GM12874 (cell line): ENCODE measurements around the gene SUN5.

Experiments
- TF ChIP-seq, protein P1 (sequence below): IDR thresholded peaks from 2 replicates; pipeline ENCODE4 v1.5.1; 2011; ENCODE audit warnings: low read depth, mild to moderate bottlenecking, control low read depth, low read length, moderate library complexity; ENCODE audit not compliant: insufficient read depth

Gene SUN5

GRCh38 chr20:32962053-32962452 is 42.2 kb downstream of the SUN5 start:
- TF ChIP-seq, protein P1, sequence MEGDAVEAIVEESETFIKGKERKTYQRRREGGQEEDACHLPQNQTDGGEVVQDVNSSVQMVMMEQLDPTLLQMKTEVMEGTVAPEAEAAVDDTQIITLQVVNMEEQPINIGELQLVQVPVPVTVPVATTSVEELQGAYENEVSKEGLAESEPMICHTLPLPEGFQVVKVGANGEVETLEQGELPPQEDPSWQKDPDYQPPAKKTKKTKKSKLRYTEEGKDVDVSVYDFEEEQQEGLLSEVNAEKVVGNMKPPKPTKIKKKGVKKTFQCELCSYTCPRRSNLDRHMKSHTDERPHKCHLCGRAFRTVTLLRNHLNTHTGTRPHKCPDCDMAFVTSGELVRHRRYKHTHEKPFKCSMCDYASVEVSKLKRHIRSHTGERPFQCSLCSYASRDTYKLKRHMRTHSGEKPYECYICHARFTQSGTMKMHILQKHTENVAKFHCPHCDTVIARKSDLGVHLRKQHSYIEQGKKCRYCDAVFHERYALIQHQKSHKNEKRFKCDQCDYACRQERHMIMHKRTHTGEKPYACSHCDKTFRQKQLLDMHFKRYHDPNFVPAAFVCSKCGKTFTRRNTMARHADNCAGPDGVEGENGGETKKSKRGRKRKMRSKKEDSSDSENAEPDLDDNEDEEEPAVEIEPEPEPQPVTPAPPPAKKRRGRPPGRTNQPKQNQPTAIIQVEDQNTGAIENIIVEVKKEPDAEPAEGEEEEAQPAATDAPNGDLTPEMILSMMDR, result no peak

- TF ChIP-seq, protein P1, result no peak
Measured at GRCh38 chr20:32960849-32961731, 43.1 kb downstream of the SUN5 start.

- TF ChIP-seq, protein P1, result no peak
Measured at GRCh38 chr20:32960222-32960518, 44.1 kb downstream of the SUN5 start.

GRCh38 chr20:32959351-32960221 is 44.6 kb downstream of the SUN5 start:
- TF ChIP-seq, protein P1, result no peak

- TF ChIP-seq, protein P1, result no peak
Measured at GRCh38 chr20:32958574-32958973, 45.7 kb downstream of the SUN5 start.

DNA sequence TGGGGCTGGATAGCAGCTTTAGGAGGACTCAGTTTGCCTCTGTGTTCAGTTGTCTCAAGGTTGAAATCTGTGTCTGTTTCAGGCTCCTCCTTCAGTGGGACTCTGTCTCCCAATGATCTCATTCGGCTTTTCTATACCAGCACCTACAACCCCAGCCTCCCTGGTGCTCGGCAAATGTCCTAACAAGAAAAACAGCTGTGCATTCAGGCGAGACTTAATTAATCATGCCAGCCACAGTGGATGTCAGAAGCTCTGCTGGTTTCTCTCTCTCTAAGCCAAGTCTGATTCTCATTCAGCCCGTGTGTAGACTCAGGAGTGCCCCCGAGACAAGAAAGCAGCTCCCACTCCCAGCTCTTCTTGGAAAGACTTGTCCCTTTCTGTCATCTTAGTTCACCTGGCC is 46.8 kb downstream of the SUN5 start:
- TF ChIP-seq, protein P1, result no peak

DNA sequence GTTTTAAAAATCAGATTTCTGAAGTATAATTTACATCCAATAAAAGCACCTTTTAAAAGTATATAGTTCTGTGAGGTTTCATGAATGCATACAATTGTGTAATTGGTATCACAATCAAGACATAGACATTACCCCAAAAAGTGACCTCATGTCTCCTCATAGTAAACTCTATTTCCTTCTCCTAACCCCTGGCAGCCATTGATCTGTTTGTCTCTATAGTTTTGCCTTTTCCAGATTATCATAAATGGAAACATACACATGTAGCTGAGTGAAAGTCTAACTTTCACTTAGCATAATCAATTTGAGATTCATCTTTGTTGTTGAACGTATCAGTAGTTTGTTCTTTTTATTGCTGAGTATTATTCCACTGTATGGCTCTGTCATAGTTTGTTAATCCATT is 57.6 kb downstream of the SUN5 start:
- TF ChIP-seq, protein P1, result no peak
